WTC11 (cell line): ENCODE data around the gene ZNF30. TPM values are rescaled to one million over a fixed set of nuclear protein-coding genes. Genes with fewer than 3 reads are reported as not detected.
A peak's percentile ranks its signal among the peaks of the same experiment; 100 is the strongest.

Experiments
- ATAC-seq: fragments of 200-7000 bp; cut with Tn5 transposase; 2 replicates; pipeline ENCODE4 v1.10.0; 2021; ENCODE audit warnings: mild to moderate bottlenecking, moderate library complexity
- CTCF ChIA-PET: fragments of 300-600 bp; sonication (Branson Sonifier 250); formaldehyde crosslinking; loops from one replicate; lab custom pipeline; 2021; ENCODE audit warnings: antibody characterized with exemption; lab: Charles Lee
- POLR2A ChIA-PET: fragments of 350-600 bp; sonication (Branson Sonifier 250); formaldehyde crosslinking; loops from one replicate; lab custom pipeline; 2021; ENCODE audit warnings: antibody characterized with exemption; lab: Charles Lee
- DNase-seq: peaks from one replicate; pipeline ENCODE4 v3.0.0; 2021; ENCODE audit warnings: low spot score
- H3K27ac Mint-ChIP-seq: 2 replicates; pipeline ENCODE4 v1.8.0; 2021; ENCODE audit warnings: mixed read lengths
- H3K27me3 Mint-ChIP-seq: 2 replicates; pipeline ENCODE4 v1.8.0; 2021; ENCODE audit warnings: low read depth, mild to moderate bottlenecking, moderate library complexity, mixed read lengths
- H3K36me3 Mint-ChIP-seq: 2 replicates; pipeline ENCODE4 v1.8.0; 2021; ENCODE audit warnings: mixed read lengths
- H3K4me1 Mint-ChIP-seq: 2 replicates; pipeline ENCODE4 v1.8.0; 2022; ENCODE audit warnings: mixed read lengths
- H3K4me3 Mint-ChIP-seq: 2 replicates; pipeline ENCODE4 v1.8.0; 2021; ENCODE audit warnings: mild to moderate bottlenecking, moderate library complexity, mixed read lengths
- H3K9me3 Mint-ChIP-seq: 2 replicates; pipeline ENCODE4 v1.8.0; 2021; ENCODE audit warnings: mixed read lengths
- ARID4B ChIP-seq: sonication (generic); formaldehyde crosslinking; IDR thresholded peaks from 2 replicates; pipeline ENCODE4 v1.8.0; 2023; ENCODE audit warnings: missing genetic modification reagents, mild to moderate bottlenecking, borderline replicate concordance
- ATF3 ChIP-seq: sonication (generic); formaldehyde crosslinking; conservative IDR thresholded peaks from 2 replicates; pipeline ENCODE4 v1.8.1; 2022; ENCODE audit warnings: mild to moderate bottlenecking, missing genetic modification reagents
- CTCF ChIP-seq: fragments of 200-600 bp; IDR thresholded peaks from 2 replicates; pipeline ENCODE4 v1.8.0; 2022; ENCODE audit warnings: antibody characterized with exemption
- MAX ChIP-seq: sonication (generic); formaldehyde crosslinking; IDR thresholded peaks from 2 replicates; pipeline ENCODE4 v1.8.0; 2022; ENCODE audit warnings: mild to moderate bottlenecking, missing genetic modification reagents
- MYBL2 ChIP-seq: sonication (generic); formaldehyde crosslinking; IDR thresholded peaks from 2 replicates; pipeline ENCODE4 v1.8.1; 2023; ENCODE audit warnings: mild to moderate bottlenecking, moderate library complexity, missing genetic modification reagents
- NFATC4 ChIP-seq: fragments of 250-450 bp; sonication (Bioruptor Pico); IDR thresholded peaks from 2 replicates; pipeline ENCODE4 v1.9.0; 2021; ENCODE audit warnings: mild to moderate bottlenecking
- PREB ChIP-seq: sonication (generic); formaldehyde crosslinking; IDR thresholded peaks from 2 replicates; pipeline ENCODE4 v1.8.1; 2022; ENCODE audit warnings: mild to moderate bottlenecking, missing genetic modification reagents, moderate library complexity, borderline replicate concordance
- STAT6 ChIP-seq: sonication (generic); formaldehyde crosslinking; conservative IDR thresholded peaks from 2 replicates; pipeline ENCODE4 v1.8.1; 2023; ENCODE audit warnings: mild to moderate bottlenecking, low read depth, missing genetic modification reagents, moderate library complexity
- TP53 ChIP-seq: sonication (generic); formaldehyde crosslinking; IDR thresholded peaks from 2 replicates; pipeline ENCODE4 v1.8.1; 2023; ENCODE audit warnings: mild to moderate bottlenecking, missing genetic modification reagents
- total RNA-seq: library from RNA; stranded (reverse); gene quantifications from 3 replicates; pipeline ENCODE4 v1.2.3, GENCODE V29; 2021

The ZNF30 gene
- total RNA-seq, 1 experiment from 2014 or later = 5.4 TPM

GRCh38 chr19:34960940-34961679 lies 34.4 kb downstream of the ZNF30 start:
- DNase-seq (no peak), ATAC-seq (no peak)
- no peak overlapping the region for H3K4me3 Mint-ChIP-seq
- H3K4me1 Mint-ChIP-seq = peaks cover 25% of the 10 kb centered on the region
- peaks cover 70% of the 10 kb centered on the region for H3K36me3 Mint-ChIP-seq
- ChIA-PET CTCF (no interaction called here), POLR2A (no interaction called here)
- H3K27me3 Mint-ChIP-seq = peaks cover 31% of the 10 kb centered on the region
- TF ChIP-seq STAT6 (CRISPR knock-in tag) (no peak), MYBL2 (no peak), PREB (CRISPR knock-in tag) (no peak), TP53 (CRISPR knock-in tag) (no peak), MAX (CRISPR knock-in tag) (no peak)
- no peak overlapping the region for H3K27ac Mint-ChIP-seq
- H3K9me3 Mint-ChIP-seq = peaks cover 55% of the 10 kb centered on the region

- peaks cover 68% of the 10 kb centered on the region for H3K36me3 Mint-ChIP-seq
- TF ChIP-seq NFATC4 (CRISPR knock-in tag) = no peak
- TF ChIP-seq CTCF = no peak
- no peak for TF ChIP-seq STAT6 (CRISPR knock-in tag)
- no peak for TF ChIP-seq ARID4B (CRISPR knock-in tag)
- TF ChIP-seq ATF3 (CRISPR knock-in tag) = no peak
- TF ChIP-seq, all 79 proteins: peak for 0
- ATAC-seq (no peak), DNase-seq (no peak)
- Mint-ChIP-seq H3K27ac (no peak overlapping the region), H3K4me1 (peaks cover 29% of the 10 kb centered on the region), H3K4me3 (peak overlapping the region; percentile 87), H3K9me3 (peaks cover 52% of the 10 kb centered on the region), H3K27me3 (peaks cover 32% of the 10 kb centered on the region)
- CTCF ChIA-PET = interaction anchor here (3.0 kb wide), 1 partner anchor 10 kb away, joined by 9 read pairs; no protein-coding TSS in a partner anchor
- POLR2A ChIA-PET = interaction anchor here (0.6 kb wide), 1 partner anchor 1792 kb away, joined by 3 read pairs; no protein-coding TSS in a partner anchor
Observed at GRCh38 chr19:34961775-34962686, 35.3 kb downstream of the ZNF30 start.
